Measurements from ENCODE around the gene SEC24D. TPM values are rescaled to one million over a fixed set of nuclear protein-coding genes. Genes with fewer than 3 reads are reported as not detected.

The SEC24D gene
- total RNA-seq, 1 donor from 2014 or later, result 64.9 TPM

- ATAC-seq (no peak), DNase-seq (ENCODE audit: low spot score) (no peak)
- intact Hi-C loops (cut with DNase I), result no loop called here
Measured at GRCh38 chr4:118846979-118847378, 11.1 kb upstream of the SEC24D start.

- intact Hi-C loops (cut with DNase I), result no loop called here
- DNase-seq (ENCODE audit: low spot score) (no peak), ATAC-seq (no peak)
Measured at GRCh38 chr4:118845552-118846050, 9.7 kb upstream of the SEC24D start.

- DNase-seq (ENCODE audit: low spot score), result no peak
- no peak for ATAC-seq
- intact Hi-C loops (cut with DNase I), result no loop called here
Measured at GRCh38 chr4:118843237-118843636, 7.3 kb upstream of the SEC24D start.

- intact Hi-C loops (cut with DNase I), result no loop called here
- ATAC-seq, result no peak
- no peak for DNase-seq (ENCODE audit: low spot score)
Measured at GRCh38 chr4:118842055-118842454, 6.1 kb upstream of the SEC24D start.

- ATAC-seq (no peak), DNase-seq (ENCODE audit: low spot score) (no peak)
- intact Hi-C loops (cut with DNase I), result no loop called here
Measured at GRCh38 chr4:118839221-118839927, 3.4 kb upstream of the SEC24D start.

GRCh38 chr4:118837121-118837507, 1.2 kb upstream of the SEC24D start:
- DNase-seq (ENCODE audit: low spot score) (no peak), ATAC-seq (no peak)
- intact Hi-C loops (cut with DNase I), result no loop called here

GRCh38 chr4:118836301-118837120, 585 bp upstream of the SEC24D start:
- ATAC-seq (peak; percentile 40), DNase-seq (ENCODE audit: low spot score) (peak; percentile 71)
- intact Hi-C loops (cut with DNase I), result no loop called here

GRCh38 chr4:118834960-118835569, 861 bp downstream of the SEC24D start:
- peak; percentile 76 for DNase-seq (ENCODE audit: low spot score)
- intact Hi-C loops (cut with DNase I), result no loop called here

GRCh38 chr4:118834070-118834469, 1.9 kb downstream of the SEC24D start:
- intact Hi-C loops (cut with DNase I), result no loop called here
- no peak for ATAC-seq

More at GRCh38 chr4:118834960-118835569, 861 bp downstream of the SEC24D start:
- peak; percentile 89 for ATAC-seq

GRCh38 chr4:118833192-118833820, 2.6 kb downstream of the SEC24D start:
- ATAC-seq (no peak), DNase-seq (ENCODE audit: low spot score) (no peak)
- intact Hi-C loops (cut with DNase I), result no loop called here

More at GRCh38 chr4:118834070-118834469, 1.9 kb downstream of the SEC24D start:
- no peak for DNase-seq (ENCODE audit: low spot score)

GRCh38 chr4:118829107-118829506, 6.8 kb downstream of the SEC24D start:
- intact Hi-C loops (cut with DNase I), result no loop called here
- DNase-seq (ENCODE audit: low spot score) (no peak), ATAC-seq (no peak)

- DNase-seq (ENCODE audit: low spot score) (no peak), ATAC-seq (no peak)
- intact Hi-C loops (cut with DNase I), result no loop called here
Measured at GRCh38 chr4:118826723-118827444, 9.0 kb downstream of the SEC24D start.

GRCh38 chr4:118825799-118826198, 10.1 kb downstream of the SEC24D start:
- no peak for ATAC-seq
- intact Hi-C loops (cut with DNase I), result no loop called here
- no peak for DNase-seq (ENCODE audit: low spot score)

- ATAC-seq (no peak), DNase-seq (ENCODE audit: low spot score) (no peak)
- intact Hi-C loops (cut with DNase I), result no loop called here
Measured at GRCh38 chr4:118824141-118824540, 11.8 kb downstream of the SEC24D start.

GRCh38 chr4:118823471-118823870, 12.5 kb downstream of the SEC24D start:
- intact Hi-C loops (cut with DNase I), result no loop called here
- no peak for DNase-seq (ENCODE audit: low spot score)
- ATAC-seq, result no peak

- DNase-seq (ENCODE audit: low spot score), result no peak
- intact Hi-C loops (cut with DNase I), result no loop called here
- no peak for ATAC-seq
Measured at GRCh38 chr4:118821590-118822293, 14.2 kb downstream of the SEC24D start.

- no peak for DNase-seq (ENCODE audit: low spot score)
- intact Hi-C loops (cut with DNase I), result loop anchor here (5.0 kb wide), 1 partner anchor 455 kb away; no protein-coding TSS in a partner anchor
- ATAC-seq, result no peak
Measured at GRCh38 chr4:118817178-118817930, 18.6 kb downstream of the SEC24D start.
